8988T (cell line): Measurements from ENCODE around the gene OPALIN.

Source experiments
- DNase-seq: peaks from one replicate; pipeline ENCODE4 v3.0.0; 2011

OPALIN gene

DNA sequence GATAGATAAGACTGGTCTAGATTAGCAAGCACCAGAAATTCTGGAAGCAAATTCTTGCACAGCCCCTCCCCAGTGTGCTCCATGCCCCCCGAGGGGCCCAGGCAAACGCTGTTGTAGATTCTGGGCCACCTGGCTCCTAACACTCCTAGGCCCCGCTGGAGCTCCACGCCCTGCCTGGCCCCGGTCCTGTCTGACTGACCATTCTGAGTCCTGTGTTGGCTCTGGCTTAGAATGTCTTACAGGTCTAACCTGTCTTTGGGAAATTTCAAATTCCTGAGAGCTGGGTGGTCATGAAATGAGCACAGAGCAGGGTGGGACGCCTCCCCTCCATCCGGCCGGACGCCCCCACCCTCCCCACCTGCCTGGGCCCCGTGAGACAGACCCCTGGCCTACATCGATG lies 12.6 kb upstream of the OPALIN start:
- no peak for DNase-seq

DNA sequence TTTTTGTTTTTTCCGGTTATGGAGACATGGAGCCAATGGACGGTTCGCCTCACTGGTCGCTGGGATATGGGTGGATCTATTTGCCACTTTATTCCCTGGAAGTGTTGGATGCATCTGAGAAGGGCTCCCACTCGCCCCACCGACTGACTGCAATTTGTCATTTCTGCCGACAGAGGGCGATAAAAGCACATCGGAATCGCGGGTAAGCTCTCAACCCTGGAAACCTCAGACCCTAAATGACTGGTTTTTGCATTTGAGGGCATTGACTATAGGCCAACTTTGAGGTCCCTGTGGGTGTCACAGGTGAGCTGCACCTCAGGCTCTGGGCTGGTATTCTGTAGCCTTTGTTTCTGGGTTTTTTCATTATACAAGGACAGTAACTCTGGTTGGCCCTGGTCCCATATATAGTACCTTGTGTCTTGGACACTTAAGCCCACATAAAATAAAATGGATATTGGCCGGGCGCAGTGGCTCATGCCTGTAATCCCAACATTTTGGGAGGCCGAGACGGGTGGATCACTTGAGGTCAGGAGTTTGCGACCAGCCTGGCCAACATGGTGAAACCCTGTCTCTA lies 11.9 kb upstream of the OPALIN start:
- peak; percentile 58 for DNase-seq

DNA sequence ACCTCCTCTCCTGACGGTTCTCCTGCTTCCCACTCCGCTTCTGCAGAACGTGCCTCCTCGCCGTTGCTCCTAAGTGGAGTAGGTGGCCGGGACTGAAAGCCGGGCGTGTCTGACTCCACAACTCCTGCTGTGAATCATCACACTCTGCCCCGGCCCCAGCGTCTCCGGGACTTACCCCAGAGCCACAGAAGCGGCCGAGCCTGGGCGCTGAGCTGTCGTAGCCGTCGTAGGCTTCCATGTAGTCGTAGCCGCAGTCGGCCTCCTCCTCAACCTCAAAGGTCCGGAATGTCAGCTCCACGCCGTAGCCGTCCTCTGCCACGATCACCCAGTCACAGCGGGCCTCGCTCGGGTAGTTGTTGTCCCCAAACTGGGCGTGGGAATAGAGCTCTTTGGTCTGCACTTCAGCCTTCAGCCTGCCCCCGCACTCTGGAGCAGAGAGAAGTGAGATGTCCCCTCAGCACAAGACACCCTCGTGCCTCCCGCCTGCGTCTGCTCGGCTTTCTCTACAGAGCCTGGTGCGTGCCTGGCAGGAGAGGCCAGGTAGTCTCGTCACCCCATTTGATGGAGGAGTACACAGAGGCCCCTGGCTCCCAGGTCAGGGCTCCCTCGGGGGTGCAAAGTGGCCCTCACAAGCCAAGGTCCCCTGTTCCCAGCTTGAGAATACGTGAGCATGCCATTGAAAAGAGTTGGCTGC lies 11.2 kb upstream of the OPALIN start:
- no peak for DNase-seq

DNA sequence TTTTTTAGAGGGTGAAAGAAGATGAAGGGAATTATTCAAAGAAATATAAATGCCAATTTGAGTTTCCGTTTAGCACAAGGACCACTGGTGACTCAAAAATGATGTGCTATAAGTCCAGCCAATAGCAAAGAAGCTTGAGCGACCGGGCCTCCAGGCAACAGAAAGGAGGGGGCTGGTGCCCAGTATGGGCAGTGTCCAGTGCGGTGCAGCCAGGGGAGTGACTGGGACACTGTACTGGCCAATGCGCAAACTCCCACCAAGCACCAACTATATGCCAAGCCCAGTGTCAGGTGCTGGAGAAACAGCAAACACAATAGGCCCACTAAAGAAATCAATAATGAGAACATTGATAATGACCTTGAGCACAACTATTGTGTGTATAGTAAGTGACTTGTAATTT lies 10.2 kb upstream of the OPALIN start:
- DNase-seq, result no peak

DNA sequence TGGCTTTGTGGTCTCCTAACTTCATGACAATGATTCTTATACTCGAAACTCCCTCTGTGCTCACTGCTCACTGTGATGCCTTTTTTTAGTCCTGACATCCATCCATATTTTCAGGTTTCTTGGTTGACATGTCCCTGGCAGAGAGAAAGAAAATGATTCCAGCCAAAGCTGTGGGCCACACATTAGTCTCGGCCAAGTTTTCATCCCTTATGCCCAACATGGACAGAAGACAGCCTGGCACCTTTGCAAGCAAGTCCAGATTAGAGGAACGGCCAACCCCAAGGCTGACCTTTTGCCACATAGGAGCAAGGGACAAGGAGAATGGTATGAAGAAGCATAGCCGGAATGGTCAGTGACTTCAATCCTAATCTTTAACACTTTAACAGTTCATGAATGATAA lies 8.7 kb upstream of the OPALIN start:
- no peak for DNase-seq

DNA sequence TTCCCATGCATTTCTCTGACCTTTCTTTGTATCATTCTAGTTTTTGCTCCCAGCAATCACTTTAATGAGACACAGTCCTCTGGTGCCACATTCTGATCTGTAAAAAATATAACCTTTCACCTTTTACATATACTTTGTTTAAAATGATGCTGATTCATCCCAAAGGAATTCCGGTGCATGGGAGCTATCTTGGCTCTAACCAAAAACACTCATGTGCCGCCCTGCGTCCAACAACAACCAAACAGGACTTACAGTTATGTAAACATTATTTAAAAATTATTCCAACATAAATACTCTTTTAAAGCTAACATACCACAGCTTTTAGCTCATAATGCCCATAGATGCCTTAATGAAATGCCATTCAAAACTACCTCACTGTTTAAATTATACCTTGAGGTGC lies 7.7 kb upstream of the OPALIN start:
- DNase-seq, result no peak

DNA sequence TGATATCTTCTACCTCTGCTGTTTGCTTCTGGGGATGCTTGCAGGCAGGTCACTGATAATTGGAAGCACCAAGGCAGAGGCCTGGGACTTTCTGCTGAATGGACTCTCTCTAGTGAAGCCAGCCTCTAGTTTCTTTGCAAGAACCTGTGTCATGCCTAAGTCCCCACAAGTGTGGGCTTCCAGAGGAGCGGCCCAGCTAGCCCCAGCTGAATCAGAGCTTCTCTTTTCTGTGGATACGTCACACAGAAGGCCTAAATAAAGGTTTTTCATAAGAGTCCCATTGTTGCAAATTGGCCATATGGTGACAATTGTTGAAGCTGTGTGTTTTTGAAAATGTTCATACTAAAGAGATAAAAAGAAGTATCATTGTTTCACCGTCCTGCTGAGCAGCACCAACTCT lies 6.8 kb upstream of the OPALIN start:
- no peak for DNase-seq

DNA sequence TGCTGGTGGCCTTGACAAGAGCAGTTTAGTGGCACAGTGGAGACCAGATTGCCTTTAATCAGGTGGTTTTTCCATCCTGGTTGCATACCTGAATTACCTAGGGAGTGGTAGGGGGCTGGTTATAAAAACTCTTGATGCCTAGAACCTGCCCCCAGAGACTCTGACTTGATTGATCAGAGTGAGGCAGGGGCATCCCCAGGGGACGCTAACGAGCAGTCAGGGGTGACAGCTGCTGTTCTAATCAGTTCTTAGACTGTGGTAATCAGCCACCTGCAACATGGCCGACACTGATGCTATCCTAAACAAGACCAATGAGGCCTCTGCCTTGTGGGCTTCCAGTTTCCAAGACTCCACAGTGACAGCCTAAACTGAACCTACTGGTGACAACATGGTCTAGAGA lies 2.0 kb upstream of the OPALIN start:
- DNase-seq, result no peak

DNA sequence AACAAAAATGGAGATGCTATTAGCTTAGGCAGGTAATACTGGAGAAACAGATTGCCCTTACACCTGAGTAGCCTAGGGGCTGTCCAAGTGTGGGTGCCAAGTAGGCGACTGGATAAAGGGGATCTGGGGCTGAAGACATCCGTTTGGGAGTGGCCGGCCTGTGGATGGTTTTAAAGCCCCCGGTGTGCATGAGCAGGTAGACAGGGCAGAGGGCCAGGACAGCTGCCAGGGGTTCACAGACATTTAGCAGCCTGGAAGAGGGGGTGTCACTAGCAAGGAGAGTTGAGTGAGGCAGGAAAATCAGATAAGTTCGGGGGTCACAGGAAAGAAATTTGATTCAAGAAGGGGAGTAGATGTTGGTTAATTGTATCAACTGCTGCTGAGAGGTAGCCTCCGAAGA lies 1.5 kb upstream of the OPALIN start:
- DNase-seq, result no peak

DNA sequence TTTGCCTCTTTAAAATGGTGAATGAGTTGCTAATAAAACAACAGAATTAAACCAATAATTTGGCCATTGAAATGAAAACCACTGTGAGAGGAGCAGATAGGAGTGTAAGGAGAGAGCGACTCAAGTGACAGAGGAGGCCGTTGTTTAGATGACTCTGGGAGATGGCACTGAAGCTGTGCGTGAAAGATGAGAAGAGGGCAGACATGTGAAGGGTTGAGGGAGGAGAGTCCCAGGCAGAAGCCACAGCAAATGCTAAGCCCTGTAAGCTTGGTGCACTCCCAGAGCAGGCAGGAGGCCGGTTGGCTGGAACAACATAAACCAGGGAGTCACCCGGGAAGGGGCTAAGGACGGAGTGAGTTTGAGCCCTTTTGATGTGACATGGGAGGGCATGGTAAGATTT lies 814 bp upstream of the OPALIN start:
- no peak for DNase-seq

DNA sequence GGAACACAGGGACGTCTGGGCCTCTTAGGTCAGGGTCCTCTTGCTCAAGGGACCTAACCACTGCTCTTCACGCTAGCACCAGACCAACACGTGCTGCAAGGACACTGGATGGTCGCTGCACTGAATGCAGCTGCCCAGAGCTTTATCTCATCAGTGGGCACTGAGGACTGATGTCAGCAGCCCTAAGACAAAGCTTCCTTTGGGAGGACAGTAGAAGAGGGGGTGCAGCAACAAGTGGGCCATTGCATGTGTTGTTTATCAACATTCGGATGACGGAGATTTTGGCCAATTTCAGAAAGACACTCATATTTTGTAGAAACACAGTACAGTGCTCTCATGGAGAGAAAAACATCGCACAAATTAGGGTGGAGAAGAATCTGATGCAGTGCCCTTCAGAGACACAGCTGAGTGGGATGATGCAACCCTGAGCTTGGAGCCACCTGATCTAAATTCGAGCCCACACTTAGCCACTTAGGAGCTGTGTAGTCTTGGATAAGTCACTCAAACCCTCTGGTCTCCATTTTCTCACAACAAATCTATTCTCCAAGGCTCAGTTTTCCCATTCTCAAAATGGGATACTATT lies 1.7 kb downstream of the OPALIN start:
- no peak for DNase-seq

DNA sequence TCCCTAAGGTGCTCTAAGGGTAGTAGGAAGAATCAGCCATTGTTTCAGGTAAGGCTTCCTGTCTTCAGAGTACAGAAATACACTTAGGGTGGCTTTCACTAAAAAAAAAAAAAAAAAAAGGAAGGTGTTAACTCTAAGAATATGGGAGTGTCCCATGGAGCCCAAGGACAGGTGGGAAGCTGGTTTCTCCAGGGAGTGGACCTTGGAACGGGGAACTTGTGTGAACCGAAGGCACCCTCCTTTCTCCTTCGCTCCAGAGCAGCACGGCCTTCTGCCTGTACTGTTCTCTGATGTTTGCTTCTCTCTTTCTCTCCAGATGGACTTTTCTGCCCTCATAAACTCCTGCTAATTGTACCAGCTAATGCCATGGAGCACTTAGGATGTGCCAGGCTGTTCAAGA lies 6.2 kb downstream of the OPALIN start:
- no peak for DNase-seq

DNA sequence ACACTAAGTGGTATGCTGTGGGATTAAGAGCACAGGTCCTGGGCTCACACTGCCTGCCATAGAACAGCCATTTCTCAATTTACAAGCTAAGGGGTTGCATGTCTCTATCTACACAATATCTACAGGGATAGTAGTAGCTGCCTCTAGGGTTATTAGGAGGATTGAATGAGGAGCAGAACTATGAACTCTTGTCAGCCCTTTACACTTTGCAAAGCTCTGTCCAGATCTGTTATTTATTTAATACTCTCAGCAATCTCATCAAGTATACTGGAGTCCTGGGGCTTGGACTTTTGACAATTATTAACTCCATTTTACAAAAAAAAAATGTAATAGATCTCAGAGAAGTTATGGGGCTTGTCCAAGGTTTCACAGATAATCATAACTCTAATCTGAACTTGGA lies 6.8 kb downstream of the OPALIN start:
- no peak for DNase-seq

DNA sequence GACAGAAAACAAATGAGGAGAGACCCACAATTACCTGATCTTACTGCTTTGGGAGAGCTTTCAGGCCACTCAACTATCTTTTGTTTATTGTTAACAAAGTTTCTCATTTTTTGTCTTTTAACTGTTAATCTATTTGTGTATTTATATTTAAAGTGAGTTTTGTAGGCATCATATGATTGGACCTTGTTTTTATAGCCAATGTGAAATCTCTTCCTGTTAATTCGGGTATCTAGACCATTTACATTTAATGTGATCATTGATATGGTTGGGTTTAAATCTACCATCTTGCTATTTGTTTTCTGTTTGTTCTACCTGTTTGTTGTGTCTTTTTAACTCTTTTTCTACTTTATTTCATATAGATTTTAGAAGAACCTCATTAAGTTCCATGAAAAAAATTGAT lies 12.5 kb downstream of the OPALIN start:
- DNase-seq, result no peak

DNA sequence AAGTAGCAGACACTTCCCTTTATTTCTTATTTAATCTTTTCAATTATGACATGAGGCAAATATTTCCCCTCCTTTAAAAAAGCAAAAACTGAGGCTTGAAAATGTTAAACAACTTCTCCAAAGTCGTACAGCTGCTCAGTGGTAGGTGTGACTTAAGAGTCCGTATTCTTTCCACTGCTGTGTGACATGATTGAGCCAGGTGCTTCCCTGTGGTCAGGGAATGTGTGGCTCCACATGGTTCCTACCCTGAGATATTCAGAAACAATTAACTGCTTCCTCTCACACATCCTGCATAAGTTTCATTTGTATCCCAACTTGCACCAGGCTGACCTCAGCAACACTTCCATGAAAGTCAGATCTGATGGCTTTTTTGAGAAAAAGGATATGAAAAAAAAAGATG lies 13.6 kb downstream of the OPALIN start:
- no peak for DNase-seq

DNA sequence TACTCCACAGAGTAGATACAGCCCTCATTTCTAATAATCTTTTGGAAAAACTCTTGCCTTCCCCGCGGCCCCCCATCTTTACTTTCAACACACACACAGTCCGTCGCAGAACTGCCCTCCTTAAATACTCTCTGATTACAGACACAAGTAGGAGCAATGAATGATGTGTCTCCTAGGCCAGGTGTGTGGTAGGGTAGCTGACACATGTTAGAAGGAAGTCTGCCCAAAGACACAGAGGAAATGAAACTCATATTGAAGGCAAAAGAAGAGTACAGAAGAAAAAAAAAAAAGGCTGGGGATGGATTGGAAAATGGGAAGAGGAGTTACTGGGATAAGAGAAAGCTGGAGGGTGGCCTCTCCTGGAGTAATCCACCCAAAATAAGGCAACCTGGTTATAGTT lies 14.6 kb downstream of the OPALIN start:
- no peak for DNase-seq

DNA sequence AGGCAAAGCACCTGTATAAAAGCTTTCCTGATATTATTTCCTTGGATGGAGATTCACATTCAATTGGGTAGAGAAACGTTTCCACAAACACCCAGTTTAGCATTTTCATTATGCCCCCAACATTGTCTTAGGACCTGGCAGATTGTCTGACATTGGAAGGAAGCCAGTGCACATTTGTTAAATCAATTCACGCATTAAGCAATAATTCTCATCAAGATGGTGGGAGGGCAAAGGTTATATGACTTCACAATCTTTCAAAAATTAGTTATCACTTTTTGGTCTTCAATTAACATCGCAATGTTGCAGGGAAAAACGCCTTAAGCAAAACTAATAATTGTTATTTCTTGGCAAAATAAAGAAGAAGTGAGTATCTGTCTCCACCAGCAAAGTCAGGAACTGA lies 16.4 kb downstream of the OPALIN start:
- no peak for DNase-seq

DNA sequence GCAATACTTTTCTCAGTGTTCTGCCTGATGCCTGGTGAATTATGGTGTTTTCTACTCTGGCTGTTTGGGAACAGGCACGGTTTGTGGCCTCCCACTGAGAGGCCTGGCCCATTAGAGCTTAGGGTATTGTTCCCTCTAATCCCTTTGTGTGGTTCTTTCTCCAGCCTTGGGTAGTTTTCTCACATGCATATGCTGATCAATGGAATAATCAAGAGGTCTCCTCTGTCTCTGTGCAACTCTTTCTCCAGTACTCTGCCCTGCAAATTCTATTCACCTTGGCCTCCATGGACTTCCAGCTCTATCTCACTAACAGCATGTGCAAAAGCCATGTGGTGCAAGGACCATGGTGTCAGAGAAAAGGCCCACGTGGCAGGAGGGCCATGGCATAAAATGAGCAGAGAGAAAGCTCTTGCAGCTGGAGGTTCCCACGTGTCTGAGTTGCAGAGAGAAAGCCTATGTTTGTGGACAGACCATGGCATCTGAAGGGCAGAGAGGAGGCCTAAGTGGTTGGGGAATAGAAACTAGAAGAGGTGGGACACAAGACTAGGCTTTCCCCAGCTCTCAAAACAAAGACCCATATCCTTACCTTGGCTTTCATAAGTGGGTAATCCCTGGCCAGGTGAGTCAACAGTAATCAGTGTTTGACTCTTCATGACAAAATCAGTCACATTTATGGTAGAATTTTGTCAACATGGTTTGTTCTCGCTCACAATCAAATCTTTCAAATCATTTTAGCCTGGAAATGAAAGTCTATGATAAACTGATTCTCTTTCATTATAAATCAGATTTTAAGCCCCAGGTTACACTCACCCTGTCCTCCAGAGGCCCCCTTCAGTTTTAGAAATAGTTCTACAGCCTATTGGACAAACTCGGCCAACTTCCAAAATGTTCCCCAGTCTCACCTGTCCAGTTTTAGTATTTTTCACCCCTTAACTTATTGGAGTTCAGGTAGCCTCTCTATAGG lies 17.3 kb downstream of the OPALIN start:
- DNase-seq, result no peak

DNA sequence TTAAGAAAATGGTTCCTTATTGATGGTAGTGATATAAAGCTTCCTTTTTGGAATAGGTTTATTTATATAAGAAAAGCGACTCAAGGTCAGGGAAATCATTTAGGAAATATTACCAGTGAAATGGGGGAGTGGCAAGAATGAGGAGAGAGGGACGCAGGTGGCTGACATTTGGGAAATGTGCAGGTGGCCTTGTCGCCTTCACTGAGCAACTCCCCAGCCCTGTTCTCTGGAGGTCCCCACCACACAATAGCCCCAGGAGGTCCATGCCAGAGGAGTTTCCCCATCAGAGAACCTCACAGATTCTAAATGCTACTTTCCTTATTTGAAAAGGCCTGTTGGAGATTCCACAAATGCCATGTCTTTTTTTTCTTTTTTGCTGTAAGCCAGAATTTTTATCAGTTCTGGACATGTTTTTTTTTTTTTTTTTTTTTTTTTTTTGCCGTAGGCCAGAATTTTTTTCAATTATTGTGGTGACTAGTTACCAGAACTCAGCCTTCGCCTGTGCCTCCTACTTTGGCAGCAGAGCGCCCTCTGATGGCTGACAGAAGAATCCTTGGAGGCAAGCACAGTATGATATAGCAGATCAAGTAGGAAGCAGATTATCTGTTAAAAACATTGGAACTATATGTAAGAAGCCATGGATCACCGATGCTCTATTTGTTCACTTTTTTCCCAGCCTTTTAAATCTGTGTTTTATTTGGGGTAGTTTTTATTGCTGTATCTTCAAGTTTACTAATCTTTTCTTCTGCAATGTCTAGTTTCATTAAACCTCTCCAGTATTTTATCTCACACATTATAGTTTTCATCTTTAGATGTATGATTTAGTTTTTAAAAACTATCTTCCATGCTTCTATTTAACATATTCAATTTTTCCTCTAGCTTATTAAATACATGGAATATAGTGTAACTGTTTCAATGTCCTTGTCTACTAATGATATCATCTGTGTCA lies 18.6 kb downstream of the OPALIN start:
- DNase-seq, result peak; percentile 27

DNA sequence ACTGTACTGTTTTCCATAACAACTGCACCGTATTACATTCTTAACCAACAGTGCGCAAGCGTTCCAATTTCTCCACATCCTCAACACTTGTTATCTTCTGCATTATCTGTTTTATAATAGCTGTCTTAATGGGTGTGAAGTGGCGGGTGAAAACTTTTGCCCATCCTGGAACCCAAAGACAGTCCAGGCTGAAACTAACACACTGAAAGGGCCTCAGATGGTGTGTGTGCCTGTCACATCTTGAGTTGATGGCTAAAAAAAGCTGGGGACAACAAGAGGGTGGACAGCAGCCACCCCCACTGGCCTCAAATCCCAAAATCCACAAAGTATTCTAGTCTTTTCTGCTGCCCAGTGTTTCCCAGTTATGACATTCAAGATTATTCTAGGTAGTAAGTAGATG lies 19.4 kb downstream of the OPALIN start:
- no peak for DNase-seq

DNA sequence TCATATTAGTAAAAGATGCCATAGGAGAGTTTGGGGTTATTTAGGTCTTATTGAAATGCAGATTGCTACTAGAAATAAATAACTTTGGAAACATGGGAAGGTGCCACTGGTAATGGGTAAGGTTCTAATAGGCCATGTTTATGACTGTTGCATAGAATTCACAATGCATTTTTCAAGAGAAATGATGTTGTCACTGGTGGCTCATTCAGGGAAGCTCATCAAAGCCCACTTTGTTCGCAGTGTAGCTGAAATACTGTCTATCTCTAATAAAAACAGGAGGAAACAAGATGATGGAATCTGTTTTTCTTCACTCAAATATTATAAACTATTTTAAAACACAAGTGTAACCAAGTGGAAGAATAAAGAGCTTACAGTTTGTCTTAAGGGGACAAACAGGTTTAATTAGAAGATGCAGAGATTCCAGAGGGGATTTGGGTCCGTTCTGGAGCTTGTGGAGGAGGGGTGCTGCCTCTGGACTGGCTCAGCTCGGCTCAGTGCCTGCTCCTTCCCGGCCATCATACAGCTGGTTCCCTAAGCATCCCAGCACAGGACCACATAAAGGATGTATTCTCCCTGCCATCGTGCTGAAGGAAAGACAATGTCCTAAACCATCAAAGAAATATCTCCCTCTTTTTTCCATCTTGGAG lies 20.4 kb downstream of the OPALIN start:
- no peak for DNase-seq

DNA sequence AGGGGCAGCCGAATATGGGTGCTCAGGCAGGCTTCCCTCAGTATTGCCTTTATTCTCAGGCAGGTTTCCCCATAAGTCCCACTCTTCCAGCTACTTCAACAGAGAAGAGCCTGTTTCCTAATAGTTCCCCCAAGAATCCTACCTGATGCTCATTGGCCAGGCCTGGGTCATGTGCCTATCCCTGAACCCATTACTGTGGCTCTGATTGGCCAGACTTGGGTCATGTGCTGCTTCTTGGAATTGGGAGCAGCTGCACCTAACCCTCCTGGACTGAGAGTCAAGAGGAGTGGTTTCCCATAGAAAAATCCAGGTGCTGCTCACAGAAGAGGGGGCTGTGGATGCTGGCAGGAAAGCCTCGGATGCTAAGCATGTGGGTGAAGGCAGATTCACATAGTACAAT lies 21.7 kb downstream of the OPALIN start:
- no peak for DNase-seq
